Measurements from ENCODE around the gene IQSEC2.

DNA sequence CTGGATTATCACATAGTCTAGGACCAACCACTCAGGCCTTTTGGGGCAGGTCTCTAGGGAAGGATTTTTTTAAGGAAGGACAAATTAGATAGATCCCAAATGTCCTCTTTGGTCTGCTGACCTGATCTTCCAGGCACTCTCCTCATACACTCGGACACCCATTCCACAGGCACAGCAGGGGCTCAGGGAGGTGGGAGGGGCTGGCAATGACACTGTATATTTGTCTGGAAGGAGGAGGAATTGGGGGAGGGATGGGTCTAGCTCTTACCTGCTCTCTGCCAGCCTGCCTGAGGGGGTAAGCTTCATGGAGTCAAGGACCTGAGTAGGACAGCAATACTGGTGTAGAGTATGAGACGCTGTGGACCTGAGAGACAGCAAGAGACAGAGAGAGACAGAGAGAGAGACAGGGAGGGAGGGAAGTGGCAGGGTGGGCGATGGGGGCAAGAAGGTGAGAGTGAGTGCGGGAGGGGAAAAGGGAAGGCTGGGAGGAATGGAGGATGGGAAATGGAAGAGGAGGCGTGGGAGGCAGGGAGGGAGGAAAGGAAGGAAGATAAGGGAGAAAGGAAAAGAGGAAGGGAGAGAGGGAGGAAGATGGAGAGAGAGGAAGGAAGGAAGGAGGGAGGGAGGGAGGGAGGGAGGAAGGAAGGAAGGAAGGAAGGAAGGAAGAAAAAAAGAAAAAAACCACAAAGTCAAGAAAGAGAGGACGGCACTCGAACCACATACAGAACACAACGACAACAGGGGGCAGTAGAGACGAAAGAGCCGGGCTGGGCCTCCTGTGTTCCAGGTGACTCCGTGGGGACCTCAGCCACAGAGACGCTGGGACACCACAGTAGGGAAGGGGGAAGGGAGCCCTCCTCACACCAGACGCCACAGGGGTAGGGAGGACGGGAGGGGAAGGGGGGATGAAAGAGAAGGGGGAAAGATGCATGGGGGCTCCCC is 1.8 kb downstream of the IQSEC2 start:
- TF ChIP-seq, protein P1, sequence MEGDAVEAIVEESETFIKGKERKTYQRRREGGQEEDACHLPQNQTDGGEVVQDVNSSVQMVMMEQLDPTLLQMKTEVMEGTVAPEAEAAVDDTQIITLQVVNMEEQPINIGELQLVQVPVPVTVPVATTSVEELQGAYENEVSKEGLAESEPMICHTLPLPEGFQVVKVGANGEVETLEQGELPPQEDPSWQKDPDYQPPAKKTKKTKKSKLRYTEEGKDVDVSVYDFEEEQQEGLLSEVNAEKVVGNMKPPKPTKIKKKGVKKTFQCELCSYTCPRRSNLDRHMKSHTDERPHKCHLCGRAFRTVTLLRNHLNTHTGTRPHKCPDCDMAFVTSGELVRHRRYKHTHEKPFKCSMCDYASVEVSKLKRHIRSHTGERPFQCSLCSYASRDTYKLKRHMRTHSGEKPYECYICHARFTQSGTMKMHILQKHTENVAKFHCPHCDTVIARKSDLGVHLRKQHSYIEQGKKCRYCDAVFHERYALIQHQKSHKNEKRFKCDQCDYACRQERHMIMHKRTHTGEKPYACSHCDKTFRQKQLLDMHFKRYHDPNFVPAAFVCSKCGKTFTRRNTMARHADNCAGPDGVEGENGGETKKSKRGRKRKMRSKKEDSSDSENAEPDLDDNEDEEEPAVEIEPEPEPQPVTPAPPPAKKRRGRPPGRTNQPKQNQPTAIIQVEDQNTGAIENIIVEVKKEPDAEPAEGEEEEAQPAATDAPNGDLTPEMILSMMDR (IDR thresholded peaks at IDR 0.05; ENCODE audit: low read length), result no peak
- TF ChIP-seq EZH2 (IDR thresholded peaks at IDR 0.05; ENCODE audit: borderline replicate concordance, low read length), result no peak

All from OCI-LY1 (cell line).